HepG2 (cell line): ENCODE measurements around the gene CIITA. TPM values are rescaled to one million over a fixed set of nuclear protein-coding genes. Genes with fewer than 3 reads are reported as not detected.
A peak's percentile ranks its signal among the peaks of the same experiment; 100 is the strongest.

ENCODE experiments used
- HINFP ChIP-seq: sonication (generic); formaldehyde crosslinking; IDR thresholded peaks from 2 replicates; pipeline ENCODE4 v1.4.0; 2020; ENCODE audit warnings: low read depth, mild to moderate bottlenecking, missing genetic modification reagents
- MAX ChIP-seq: IDR thresholded peaks from 2 replicates; pipeline ENCODE4 v1.6.1; 2012; ENCODE audit warnings: inconsistent platforms
- NRL ChIP-seq: sonication (generic); formaldehyde crosslinking; IDR thresholded peaks from 2 replicates; pipeline ENCODE4 v1.5.0; 2020; ENCODE audit warnings: missing genetic modification reagents, mild to moderate bottlenecking, moderate library complexity, borderline replicate concordance
- PHF8 ChIP-seq: sonication (generic); formaldehyde crosslinking; IDR thresholded peaks from 2 replicates; pipeline ENCODE4 v1.5.0; 2020; ENCODE audit warnings: missing genetic modification reagents
- RFXAP ChIP-seq: sonication (generic); formaldehyde crosslinking; IDR thresholded peaks from 2 replicates; pipeline ENCODE4 v1.4.0; 2020; ENCODE audit warnings: missing genetic modification reagents, borderline replicate concordance
- SAP130 ChIP-seq: IDR thresholded peaks from 2 replicates; pipeline ENCODE4 v1.6.1; 2016; ENCODE audit warnings: low read depth
- ZNF143 ChIP-seq: sonication (generic); formaldehyde crosslinking; IDR thresholded peaks from 2 replicates; pipeline ENCODE4 v1.4.0; 2020; ENCODE audit warnings: missing genetic modification reagents
- ZNF232 ChIP-seq: sonication (generic); formaldehyde crosslinking; IDR thresholded peaks from 2 replicates; pipeline ENCODE4 v1.4.0; 2020; ENCODE audit warnings: missing genetic modification reagents, borderline replicate concordance
- ZNF274 ChIP-seq: sonication (generic); formaldehyde crosslinking; IDR thresholded peaks from 2 replicates; pipeline ENCODE4 v1.5.1; 2020; ENCODE audit warnings: mild to moderate bottlenecking, missing genetic modification reagents
- ZNF280B ChIP-seq: sonication (generic); formaldehyde crosslinking; IDR thresholded peaks from 2 replicates; pipeline ENCODE4 v1.5.0; 2020; ENCODE audit warnings: missing genetic modification reagents, mild to moderate bottlenecking, borderline replicate concordance
- ZNF280D ChIP-seq: sonication (generic); formaldehyde crosslinking; IDR thresholded peaks from 2 replicates; pipeline ENCODE4 v1.5.1; 2020; ENCODE audit warnings: mild to moderate bottlenecking, missing genetic modification reagents
- ZNF446 ChIP-seq: sonication (generic); formaldehyde crosslinking; IDR thresholded peaks from 2 replicates; pipeline ENCODE4 v1.5.0; 2020; ENCODE audit warnings: mild to moderate bottlenecking, missing genetic modification reagents
- ZNF574 ChIP-seq: sonication (generic); formaldehyde crosslinking; IDR thresholded peaks from 2 replicates; pipeline ENCODE4 v1.4.0; 2020; ENCODE audit warnings: missing genetic modification reagents
- ZNF607 ChIP-seq: sonication (generic); formaldehyde crosslinking; IDR thresholded peaks from 2 replicates; pipeline ENCODE4 v1.5.1; 2020; ENCODE audit warnings: missing genetic modification reagents, mild to moderate bottlenecking, borderline replicate concordance
- ZSCAN31 ChIP-seq: sonication (generic); formaldehyde crosslinking; IDR thresholded peaks from 2 replicates; pipeline ENCODE4 v1.5.0; 2020; ENCODE audit warnings: low read depth, mild to moderate bottlenecking, missing genetic modification reagents
- ZZZ3 ChIP-seq: sonication (generic); formaldehyde crosslinking; IDR thresholded peaks from 2 replicates; pipeline ENCODE4 v1.4.0; 2020; ENCODE audit warnings: missing genetic modification reagents, mild to moderate bottlenecking, borderline replicate concordance
- polyA plus RNA-seq, 8 experiments: library from polyadenylated mRNA; depleted of rRNA in 3 of 8; stranded (reverse) in 7 of 8; unstranded in 1 of 8; fragments of >200 nt; fragmentation: Illumina TruSeq in 4 of 8; extraction: Trizol in 4 of 8; gene quantifications; 2 replicates each; pipeline versions ENCODE4 v1.2.1 to v1.2.3, GENCODE V29; 2011 to 2016; ENCODE audit warnings: low read depth in 4 of 8, missing spikeins in 1 of 8, mixed read lengths in 1 of 8; ENCODE audit not compliant: insufficient read depth in 1 of 8
- total RNA-seq, 5 experiments: library from RNA; depleted of rRNA; stranded (reverse); fragments of >200 nt; fragmentation: Illumina TruSeq; extraction: Trizol; gene quantifications; 2 replicates each; pipeline ENCODE4 v1.2.3, GENCODE V29; 2016; ENCODE audit warnings: low read depth in 1 of 5

Gene CIITA
- total and polyA plus RNA-seq, 2 of the 13 experiments (the other 11 are each of a cell fraction or from before 2014, with no cell fraction given) = 0.08 to 0.09 TPM

- TF ChIP-seq ZNF574 (0 out of 2 replicates have a peak, but pooled peaks have one; percentile 13), ZNF280D (0 out of 2 replicates have a peak, but pooled peaks have one; percentile 7), ZNF446 (CRISPR knock-in tag) (peak; percentile 62), ZNF607 (CRISPR knock-in tag) (peak; percentile 87; the same call in 1 of the 2 replicates), NRL (CRISPR knock-in tag) (peak; percentile 62; the same call in 1 of the 2 replicates), ZNF280B (CRISPR knock-in tag) (peak; percentile 79), ZNF274 (CRISPR knock-in tag) (peak; percentile 56; the same call in 1 of the 2 replicates), RFXAP (CRISPR knock-in tag) (0 out of 2 replicates have a peak, but pooled peaks have one; percentile 20), MAX (peak; percentile 63), ZSCAN31 (CRISPR knock-in tag) (0 out of 2 replicates have a peak, but pooled peaks have one; percentile 31), ZZZ3 (CRISPR knock-in tag) (peak; percentile 61; the same call in 1 of the 2 replicates), SAP130 (CRISPR knock-in tag) (peak; percentile 27; the same call in 1 of the 2 replicates), ZNF143 (peak; percentile 29; the same call in 1 of the 2 replicates), PHF8 (CRISPR knock-in tag) (peak; percentile 16; the same call in 1 of the 2 replicates), ZNF232 (0 out of 2 replicates have a peak, but pooled peaks have one; percentile 28), HINFP (CRISPR knock-in tag) (0 out of 2 replicates have a peak, but pooled peaks have one; percentile 49)
Measured at GRCh38 chr16:10941127-10941933, 64.3 kb downstream of the CIITA start (continued).
